ENCODE data around the gene NFKB2. TPM values are rescaled to one million over a fixed set of nuclear protein-coding genes. Genes with fewer than 3 reads are reported as not detected.

NFKB2 gene
- total RNA-seq, 3 donors from 2014 or later = 26.9 to 72.2 (median 29.0) TPM

DNA sequence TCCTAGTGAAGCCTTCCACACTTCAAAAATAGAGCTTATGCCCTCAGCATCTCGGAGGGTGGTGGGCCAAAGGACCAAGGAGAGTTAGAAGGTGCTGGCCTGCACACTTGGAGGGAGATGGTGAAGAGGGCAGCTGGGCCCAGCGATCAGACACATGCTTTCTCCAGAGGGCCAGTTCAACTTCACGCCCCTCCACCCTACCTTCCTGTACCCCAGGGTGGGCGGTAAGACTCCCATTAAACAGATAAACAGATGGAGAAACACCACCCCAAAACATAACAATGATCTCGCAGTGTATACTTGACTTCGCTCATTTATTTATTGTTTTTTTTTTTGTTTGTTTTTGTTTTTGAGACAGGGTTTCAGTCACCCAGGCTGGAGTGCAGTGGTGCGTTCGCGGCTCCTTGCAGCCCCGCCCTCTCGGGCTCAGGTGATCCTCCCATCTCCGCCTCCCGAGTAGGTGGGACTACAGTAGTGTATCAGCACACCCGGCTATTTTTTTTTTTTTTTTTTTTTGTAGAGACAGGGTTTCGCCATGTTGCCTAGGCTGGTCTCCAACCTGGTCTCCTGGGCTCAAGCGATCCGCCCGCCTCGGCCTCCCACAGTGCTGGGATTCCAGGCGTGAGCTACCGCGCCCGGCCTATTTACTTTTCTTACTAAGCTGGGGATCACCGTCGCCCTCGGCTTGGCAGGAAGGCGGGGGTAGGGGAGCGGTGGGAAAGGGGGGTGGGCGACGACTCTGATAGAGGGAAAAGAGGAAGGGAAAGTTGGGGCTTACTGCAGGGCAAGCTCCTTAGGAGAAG lies 54.0 kb downstream of the NFKB2 start:
- H3K36me3 ChIP-seq (ENCODE audit: low read depth) = no peaks in the 10 kb centered on the region
- intact Hi-C loops (cut with DNase I, micrococcal nuclease) = no loop called here
- peak overlapping the region; percentile 44 for H3K4me3 ChIP-seq
- peaks cover 8% of the 10 kb centered on the region for H3K4me1 ChIP-seq (ENCODE audit: low read depth)
- TF ChIP-seq, protein P1, sequence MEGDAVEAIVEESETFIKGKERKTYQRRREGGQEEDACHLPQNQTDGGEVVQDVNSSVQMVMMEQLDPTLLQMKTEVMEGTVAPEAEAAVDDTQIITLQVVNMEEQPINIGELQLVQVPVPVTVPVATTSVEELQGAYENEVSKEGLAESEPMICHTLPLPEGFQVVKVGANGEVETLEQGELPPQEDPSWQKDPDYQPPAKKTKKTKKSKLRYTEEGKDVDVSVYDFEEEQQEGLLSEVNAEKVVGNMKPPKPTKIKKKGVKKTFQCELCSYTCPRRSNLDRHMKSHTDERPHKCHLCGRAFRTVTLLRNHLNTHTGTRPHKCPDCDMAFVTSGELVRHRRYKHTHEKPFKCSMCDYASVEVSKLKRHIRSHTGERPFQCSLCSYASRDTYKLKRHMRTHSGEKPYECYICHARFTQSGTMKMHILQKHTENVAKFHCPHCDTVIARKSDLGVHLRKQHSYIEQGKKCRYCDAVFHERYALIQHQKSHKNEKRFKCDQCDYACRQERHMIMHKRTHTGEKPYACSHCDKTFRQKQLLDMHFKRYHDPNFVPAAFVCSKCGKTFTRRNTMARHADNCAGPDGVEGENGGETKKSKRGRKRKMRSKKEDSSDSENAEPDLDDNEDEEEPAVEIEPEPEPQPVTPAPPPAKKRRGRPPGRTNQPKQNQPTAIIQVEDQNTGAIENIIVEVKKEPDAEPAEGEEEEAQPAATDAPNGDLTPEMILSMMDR (IDR thresholded peaks at IDR 0.05) = no peak
- ATAC-seq (peak; percentile 76), DNase-seq (peak; percentile 88 to 93 (median 93))
- H3K9me3 ChIP-seq = no peaks in the 10 kb centered on the region

DNA sequence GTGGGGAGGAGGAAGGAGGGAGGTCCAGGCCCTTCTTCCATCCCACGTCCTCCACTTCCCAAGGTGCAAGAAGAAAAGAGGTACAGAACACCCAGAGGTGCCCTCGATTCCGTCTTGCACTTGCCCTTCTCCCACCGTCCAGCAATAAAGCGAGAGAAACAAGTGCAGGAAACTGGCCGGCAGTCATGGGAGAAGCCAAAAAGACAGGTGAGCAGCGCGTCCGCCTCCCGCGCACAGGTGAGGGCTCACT lies 54.5 kb downstream of the NFKB2 start:
- DNase-seq = no peak
- no peaks in the 10 kb centered on the region for H3K9me3 ChIP-seq
- TF ChIP-seq, protein P1 (IDR thresholded peaks at IDR 0.05) = no peak
- H3K4me1 ChIP-seq (ENCODE audit: low read depth) = peaks cover 8% of the 10 kb centered on the region
- intact Hi-C loops (cut with DNase I, micrococcal nuclease) = no loop called here
- peak overlapping the region; percentile 44 for H3K4me3 ChIP-seq
- no peaks in the 10 kb centered on the region for H3K36me3 ChIP-seq (ENCODE audit: low read depth)
- ATAC-seq = peak; percentile 1

DNA sequence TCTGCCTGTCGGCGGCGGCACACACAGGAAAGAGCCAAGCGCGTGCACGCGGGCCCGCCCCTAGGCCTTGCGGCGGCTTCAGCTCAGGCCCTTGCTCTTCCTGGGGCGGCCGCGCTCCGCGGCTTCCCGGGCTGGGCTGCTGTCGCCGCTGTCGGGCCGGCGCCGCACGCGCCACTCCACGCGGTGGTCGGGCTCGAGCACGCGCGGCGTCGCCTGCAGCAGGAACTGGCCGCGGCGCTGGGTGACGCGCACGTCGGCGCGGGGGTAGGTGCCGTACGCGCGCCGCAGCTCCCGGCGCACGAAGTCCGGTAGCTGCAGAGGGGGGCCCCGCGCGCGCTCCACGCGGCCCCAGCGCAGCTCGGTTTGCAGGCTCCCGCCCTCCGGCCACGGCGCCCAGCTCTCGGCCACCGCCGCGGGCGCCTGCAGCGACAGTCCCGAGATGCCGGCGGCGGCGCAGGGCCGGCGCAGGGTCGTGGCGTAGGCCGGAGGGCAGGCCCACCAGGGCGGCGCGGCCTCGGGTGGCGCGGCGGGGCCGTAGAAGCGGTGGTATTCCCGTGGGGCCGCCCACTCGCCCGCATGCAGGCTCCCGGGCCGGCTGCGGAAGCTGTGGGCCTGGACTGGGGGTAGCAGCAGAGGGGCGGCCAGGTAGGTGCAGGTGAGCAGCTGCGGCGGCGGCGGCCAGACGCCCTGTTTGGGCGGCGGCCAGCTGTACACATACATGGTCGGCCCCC lies 55.0 kb downstream of the NFKB2 start:
- H3K4me3 ChIP-seq = peak overlapping the region; percentile 44
- DNase-seq (peak; percentile 86 to 96 (median 92)), ATAC-seq (peak; percentile 91)
- H3K36me3 ChIP-seq (ENCODE audit: low read depth) = no peaks in the 10 kb centered on the region
- intact Hi-C loops (cut with DNase I, micrococcal nuclease) = no loop called here
- no peaks in the 10 kb centered on the region for H3K9me3 ChIP-seq
- peaks cover 8% of the 10 kb centered on the region for H3K4me1 ChIP-seq (ENCODE audit: low read depth)
- TF ChIP-seq, protein P1 (IDR thresholded peaks at IDR 0.05) = no peak

DNA sequence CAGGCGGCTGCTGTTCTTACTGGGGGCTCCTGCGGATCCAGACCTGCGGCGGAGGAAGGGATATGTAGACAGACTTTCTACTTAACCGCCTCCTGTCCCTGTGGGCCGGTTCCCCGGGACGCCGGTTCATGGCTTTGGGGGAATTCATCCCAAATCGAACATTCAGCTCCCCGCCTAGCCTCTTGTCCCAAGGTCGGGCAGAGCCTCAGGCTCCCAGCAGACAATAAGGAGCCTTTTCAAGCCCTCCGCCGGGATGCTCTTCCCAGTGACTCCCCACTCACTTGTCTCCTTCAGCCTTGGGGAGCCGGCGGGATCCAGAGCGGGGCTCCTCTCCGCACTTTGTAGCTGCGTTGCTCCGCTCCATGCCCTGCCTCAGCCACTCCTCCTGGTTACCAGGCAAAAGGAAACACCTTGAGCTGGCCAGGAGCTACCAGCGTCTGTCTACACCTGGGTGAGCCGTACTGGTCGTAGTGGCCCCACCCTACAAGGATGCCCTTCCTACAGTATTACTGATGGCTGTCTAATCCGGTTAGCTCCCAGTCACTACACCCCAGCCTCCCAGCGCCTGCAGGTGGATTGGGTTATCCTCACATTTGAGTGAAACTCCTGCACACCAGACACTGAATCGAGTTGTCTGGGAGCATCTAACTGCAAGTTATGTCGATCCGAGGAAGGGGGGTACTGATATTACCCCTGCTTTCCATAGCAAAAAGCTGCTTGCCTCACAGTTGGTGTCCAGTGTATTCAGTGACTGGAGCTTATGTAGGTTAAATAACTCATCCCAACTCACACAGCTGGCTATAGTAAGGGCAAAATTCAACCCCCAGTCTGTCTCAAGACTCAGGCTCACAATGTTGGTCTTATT lies 55.8 kb downstream of the NFKB2 start, which contains the start of gene C10orf95:
Gene C10orf95, minus strand, starts transcription at position 439 of the 865 bp plus-strand sequence. CDS start 450 bp downstream, outside the sequence.
- Histone ChIP-seq H3K4me1 (ENCODE audit: low read depth) (peaks cover 8% of the 10 kb centered on the region), H3K4me3 (peak within 1 kb of the TSS; percentile 44), H3K36me3 (ENCODE audit: low read depth) (no peaks in the 10 kb centered on the region), H3K9me3 (no peaks in the 10 kb centered on the region)
- ATAC-seq = peak; percentile 62
- peak; percentile 70 to 77 (median 73) for DNase-seq
- intact Hi-C loops (cut with DNase I, micrococcal nuclease) = no loop called here
- TF ChIP-seq, protein P1 (IDR thresholded peaks at IDR 0.05) = no peak

Small RNA genes within 50 kb of the gene (microRNA-seq; reads per million reads assigned to microRNA genes)
- gene MIR146B = 3,487 reads per million, percentile 90 among the genes with 10 or more reads in this experiment

Other genes starting within 250 kb of the NFKB2 start
- 10 to 100 TPM; 33.2 to 44.3 (median 40.1) TPM for gene NOLC1, start 243.3 kb upstream of the NFKB2 start, total RNA-seq
- under 1 TPM in 1 of 3 donors, not detected in 2; 0.22 TPM for gene ELOVL3, start 169.4 kb upstream of the NFKB2 start, total RNA-seq
- not detected for gene PITX3, start 154.2 kb upstream of the NFKB2 start, total RNA-seq
- gene GBF1, start 150.2 kb upstream of the NFKB2 start, total RNA-seq = 10 to 100 TPM; 51.9 to 67.8 (median 62.9) TPM
- 100 to 1,000 TPM in 1 of 3 donors, 10 to 100 TPM in 1, 1 to 10 TPM in 1; 8.2 to 228 (median 11.4) TPM for gene PSD, start 23.1 kb downstream of the NFKB2 start, total RNA-seq
- gene FBXL15, start 25.1 kb downstream of the NFKB2 start, total RNA-seq = 10 to 100 TPM; 18.3 to 27.7 (median 20.5) TPM
- gene CUEDC2, start 36.9 kb downstream of the NFKB2 start, total RNA-seq = 10 to 100 TPM; 26.6 to 51.9 (median 29.2) TPM
- 1 to 10 TPM in 2 of 3 donors, under 1 TPM in 1; 0.41 to 2.3 (median 2.0) TPM for gene C10orf95, start 55.8 kb downstream of the NFKB2 start, total RNA-seq
- 100 to 1,000 TPM in 1 of 3 donors, 10 to 100 TPM in 2; 70.6 to 121 (median 77.7) TPM for gene ACTR1A, start 107.0 kb downstream of the NFKB2 start, total RNA-seq
- gene SUFU, start 108.3 kb downstream of the NFKB2 start, total RNA-seq = 10 to 100 TPM in 1 of 3 donors, 1 to 10 TPM in 2; 9.0 to 13.9 (median 9.5) TPM
- gene TRIM8, start 248.8 kb downstream of the NFKB2 start, total RNA-seq = 10 to 100 TPM; 65.5 to 89.9 (median 71.3) TPM

Measured in mucosa of descending colon (tissue), 3 donors.